ENCODE measurements around the gene MRPL43.

Gene MRPL43

GRCh38 chr10:101019440-101019703, 32.1 kb upstream of the MRPL43 start:
- DNase-seq: no peak

GRCh38 chr10:101018600-101019439, 31.5 kb upstream of the MRPL43 start:
- peak; percentile 84 to 86 for DNase-seq

GRCh38 chr10:101018118-101018599, 30.9 kb upstream of the MRPL43 start:
- DNase-seq: peak in 1 of 2 donors; percentile 54

GRCh38 chr10:101016814-101017213, 29.5 kb upstream of the MRPL43 start:
- DNase-seq: no peak

- no peak for DNase-seq
These were observed 28.3 kb upstream of the MRPL43 start for GRCh38 chr10:101015582-101015973.

GRCh38 chr10:101014966-101015581, 27.8 kb upstream of the MRPL43 start:
- peak; percentile 53 to 60 for DNase-seq

GRCh38 chr10:101014230-101014884, 27.1 kb upstream of the MRPL43 start:
- DNase-seq: peak; percentile 72 to 75

GRCh38 chr10:101013365-101013825, 26.1 kb upstream of the MRPL43 start:
- no peak for DNase-seq

- peak; percentile 76 to 84 for DNase-seq
These were observed 25.4 kb upstream of the MRPL43 start for GRCh38 chr10:101012525-101013364.

- DNase-seq: no peak
These were observed 24.5 kb upstream of the MRPL43 start for GRCh38 chr10:101011517-101012423.

GRCh38 chr10:101010329-101010728, 23.0 kb upstream of the MRPL43 start:
- no peak for DNase-seq

- no peak for DNase-seq
These were observed 21.6 kb upstream of the MRPL43 start for GRCh38 chr10:101008823-101009423.

GRCh38 chr10:101007915-101008822, 20.9 kb upstream of the MRPL43 start:
- no peak for DNase-seq

GRCh38 chr10:101007099-101007711, 19.9 kb upstream of the MRPL43 start:
- DNase-seq: no peak

- DNase-seq: no peak
These were observed 19.3 kb upstream of the MRPL43 start for GRCh38 chr10:101006593-101007098.

GRCh38 chr10:101005869-101006567, 18.7 kb upstream of the MRPL43 start:
- DNase-seq: no peak

- DNase-seq: no peak
These were observed 18.1 kb upstream of the MRPL43 start for GRCh38 chr10:101005361-101005760.

- DNase-seq: no peak
These were observed 16.4 kb upstream of the MRPL43 start for GRCh38 chr10:101003639-101004206.

Data from inflammatory macrophage (primary cell).